RWPE1 (cell line): ENCODE measurements around the gene NPAS2.
A peak's percentile ranks its signal among the peaks of the same experiment; 100 is the strongest.

ENCODE experiments used
- CTCF ChIA-PET: fragments of 350-600 bp; sonication (Branson Sonifier 250); formaldehyde crosslinking; extraction: SDS; loops from one replicate; lab custom pipeline; 2021; lab: Yijun Ruan, JAX
- POLR2A ChIA-PET: fragments of 400-600 bp; formaldehyde crosslinking; extraction: SDS; loops from one replicate; lab custom pipeline; 2020; ENCODE audit warnings: antibody characterized with exemption; ENCODE audit not compliant: low non-redundant PET; lab: Yijun Ruan, JAX
- DNase-seq: peaks from one replicate; pipeline ENCODE4 v3.0.0; 2012; ENCODE audit warnings: low spot score
- H3K27ac ChIP-seq: fragments of 450-650 bp; 2 replicates; pipeline ENCODE4 v1.5.1; 2017
- TF ChIP-seq, protein P1 (sequence below): fragments of 450-650 bp; conservative IDR thresholded peaks from 2 replicates; pipeline ENCODE4 v1.5.1; 2017; ENCODE audit warnings: low read depth, mild to moderate bottlenecking

NPAS2 gene

DNA sequence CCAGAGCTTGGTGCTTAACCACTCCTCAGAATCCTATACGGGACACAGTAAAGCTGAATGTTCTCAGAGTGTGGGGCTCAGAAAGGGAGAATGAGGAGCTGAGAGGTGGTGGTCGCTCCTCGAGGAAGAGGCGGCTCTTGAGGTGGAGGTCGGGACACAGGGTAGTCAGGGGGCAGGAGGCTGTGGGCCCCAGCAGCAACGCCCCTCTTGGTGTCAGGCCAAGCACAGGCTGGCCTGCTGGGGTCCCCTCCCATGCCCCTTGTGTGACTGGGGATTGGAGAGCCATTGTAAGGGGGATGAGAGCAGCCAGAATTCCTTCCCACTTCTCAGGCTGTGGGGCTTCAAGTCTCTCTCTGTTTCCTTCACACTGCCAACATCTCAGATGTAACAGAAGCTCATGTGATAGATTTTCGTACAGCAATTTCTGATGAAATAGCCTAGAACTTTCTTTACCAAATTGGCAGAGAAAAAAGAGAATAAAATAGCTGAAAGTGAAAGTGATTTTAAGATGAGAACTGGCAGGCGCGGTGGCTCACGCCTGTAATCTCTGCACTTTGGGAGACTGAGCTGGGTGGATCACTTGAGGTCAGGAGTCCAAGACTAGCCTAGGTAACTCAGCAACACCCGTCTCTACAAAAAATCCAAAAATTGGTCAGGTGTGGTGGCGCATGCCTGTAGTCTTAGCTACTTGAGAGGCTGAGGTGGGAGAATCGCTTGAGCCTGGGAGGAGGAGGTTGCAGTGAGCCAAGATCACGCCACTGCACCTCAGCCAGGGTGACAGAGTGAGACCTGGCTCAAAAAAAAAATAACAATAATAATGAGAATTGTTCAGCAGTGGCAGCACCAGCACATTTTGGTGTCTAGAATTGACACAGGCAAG, 121.1 kb downstream of the NPAS2 start:
- CTCF ChIA-PET, result interaction anchor here (0.6 kb wide), 1 partner anchor 224 kb away, joined by 3 read pairs; no protein-coding TSS in a partner anchor
- POLR2A ChIA-PET, result no interaction called here
- TF ChIP-seq, protein P1, sequence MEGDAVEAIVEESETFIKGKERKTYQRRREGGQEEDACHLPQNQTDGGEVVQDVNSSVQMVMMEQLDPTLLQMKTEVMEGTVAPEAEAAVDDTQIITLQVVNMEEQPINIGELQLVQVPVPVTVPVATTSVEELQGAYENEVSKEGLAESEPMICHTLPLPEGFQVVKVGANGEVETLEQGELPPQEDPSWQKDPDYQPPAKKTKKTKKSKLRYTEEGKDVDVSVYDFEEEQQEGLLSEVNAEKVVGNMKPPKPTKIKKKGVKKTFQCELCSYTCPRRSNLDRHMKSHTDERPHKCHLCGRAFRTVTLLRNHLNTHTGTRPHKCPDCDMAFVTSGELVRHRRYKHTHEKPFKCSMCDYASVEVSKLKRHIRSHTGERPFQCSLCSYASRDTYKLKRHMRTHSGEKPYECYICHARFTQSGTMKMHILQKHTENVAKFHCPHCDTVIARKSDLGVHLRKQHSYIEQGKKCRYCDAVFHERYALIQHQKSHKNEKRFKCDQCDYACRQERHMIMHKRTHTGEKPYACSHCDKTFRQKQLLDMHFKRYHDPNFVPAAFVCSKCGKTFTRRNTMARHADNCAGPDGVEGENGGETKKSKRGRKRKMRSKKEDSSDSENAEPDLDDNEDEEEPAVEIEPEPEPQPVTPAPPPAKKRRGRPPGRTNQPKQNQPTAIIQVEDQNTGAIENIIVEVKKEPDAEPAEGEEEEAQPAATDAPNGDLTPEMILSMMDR, result no peak
- DNase-seq, result no peak
- peak overlapping the region; percentile 20 for H3K27ac ChIP-seq

DNA sequence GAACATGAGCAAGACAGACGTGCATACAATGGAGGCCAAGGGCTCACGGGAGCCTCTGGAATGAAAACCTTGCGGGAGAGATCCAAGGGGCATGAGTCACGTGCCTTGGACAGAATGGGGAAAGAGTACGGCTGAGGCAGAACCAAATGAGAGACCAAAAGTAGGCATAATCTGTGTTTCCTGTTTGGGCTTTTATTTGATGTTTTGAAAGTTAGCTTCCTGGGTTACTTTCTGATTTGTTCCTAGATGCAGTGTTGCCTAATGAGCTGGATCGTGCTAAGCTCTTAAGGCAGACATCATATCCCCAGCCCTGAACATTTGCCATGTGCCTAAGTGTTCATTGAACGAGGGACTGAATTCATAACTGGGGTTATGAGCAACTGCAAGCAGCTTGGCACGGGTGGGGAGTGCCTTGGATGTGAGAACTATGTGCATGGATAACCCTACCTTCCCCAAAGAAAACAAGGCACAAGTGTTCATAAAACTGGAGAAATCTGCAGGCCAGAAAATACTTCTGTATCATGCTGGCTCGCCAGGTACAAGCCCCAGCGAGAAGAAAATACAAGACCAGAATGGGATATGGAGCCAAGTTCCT, 121.8 kb downstream of the NPAS2 start:
- DNase-seq, result no peak
- ChIA-PET POLR2A (no interaction called here), CTCF (no interaction called here)
- TF ChIP-seq, protein P1, result no peak
- peak overlapping the region; percentile 20; the same call in 1 of the 2 replicates for H3K27ac ChIP-seq

DNA sequence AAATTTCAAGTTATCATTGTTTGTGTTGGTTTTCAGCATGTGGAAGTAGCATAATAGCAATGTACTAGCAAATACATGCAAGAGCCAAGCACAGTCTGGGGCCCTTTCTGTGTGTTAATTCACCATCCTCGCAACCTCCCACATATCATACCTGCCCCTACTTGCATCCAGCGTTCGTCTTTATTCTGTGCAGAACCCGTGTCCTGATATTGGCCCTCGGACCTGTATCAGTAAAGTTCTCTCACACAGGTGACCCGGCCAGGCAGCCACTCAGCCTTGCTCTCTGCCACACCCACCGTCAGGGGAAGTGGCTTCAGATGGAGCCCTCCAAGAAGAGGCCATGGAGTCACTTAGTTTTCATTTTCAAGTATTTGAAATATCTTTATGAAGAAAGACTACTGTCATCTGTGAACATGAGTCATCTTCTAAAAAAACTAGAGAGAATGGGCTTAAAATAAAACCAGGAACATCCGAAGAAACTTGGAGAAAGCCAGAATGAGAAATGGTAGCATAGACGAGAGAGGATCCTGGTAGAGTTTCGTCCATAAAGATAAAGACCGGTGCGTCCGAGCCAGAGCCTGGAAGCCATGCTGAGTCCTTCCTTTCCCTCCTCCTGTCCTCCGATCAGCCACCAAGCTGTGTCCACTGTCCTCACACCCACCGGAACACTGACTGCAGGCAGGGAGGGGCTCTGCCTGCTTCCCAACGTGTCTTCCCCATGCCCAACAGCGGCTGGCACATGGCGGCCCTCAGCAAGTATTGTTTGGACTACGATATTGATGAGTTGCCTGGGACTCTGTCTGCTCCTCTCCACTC, 124.9 kb downstream of the NPAS2 start:
- POLR2A ChIA-PET, result no interaction called here
- H3K27ac ChIP-seq, result no peak overlapping the region
- CTCF ChIA-PET, result no interaction called here
- DNase-seq, result no peak
- TF ChIP-seq, protein P1, result no peak

DNA sequence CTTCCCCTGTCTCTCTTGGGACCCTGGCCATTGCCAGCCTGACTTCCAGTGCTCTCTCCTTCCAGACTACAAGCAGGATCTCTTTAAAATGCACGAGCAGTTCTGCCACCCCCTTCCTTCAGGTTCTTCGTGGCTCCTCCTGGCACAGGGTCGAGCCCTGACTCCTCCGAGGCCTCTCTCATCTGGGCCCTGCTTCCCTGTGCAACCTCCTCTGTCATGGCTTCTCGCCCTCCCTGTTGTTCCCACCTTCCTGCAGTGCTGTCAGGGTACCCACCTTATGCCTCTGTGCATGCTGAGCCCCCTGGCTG, 125.4 kb downstream of the NPAS2 start:
- no peak for DNase-seq
- TF ChIP-seq, protein P1, result no peak
- CTCF ChIA-PET, result no interaction called here
- POLR2A ChIA-PET, result no interaction called here
- no peak overlapping the region for H3K27ac ChIP-seq

DNA sequence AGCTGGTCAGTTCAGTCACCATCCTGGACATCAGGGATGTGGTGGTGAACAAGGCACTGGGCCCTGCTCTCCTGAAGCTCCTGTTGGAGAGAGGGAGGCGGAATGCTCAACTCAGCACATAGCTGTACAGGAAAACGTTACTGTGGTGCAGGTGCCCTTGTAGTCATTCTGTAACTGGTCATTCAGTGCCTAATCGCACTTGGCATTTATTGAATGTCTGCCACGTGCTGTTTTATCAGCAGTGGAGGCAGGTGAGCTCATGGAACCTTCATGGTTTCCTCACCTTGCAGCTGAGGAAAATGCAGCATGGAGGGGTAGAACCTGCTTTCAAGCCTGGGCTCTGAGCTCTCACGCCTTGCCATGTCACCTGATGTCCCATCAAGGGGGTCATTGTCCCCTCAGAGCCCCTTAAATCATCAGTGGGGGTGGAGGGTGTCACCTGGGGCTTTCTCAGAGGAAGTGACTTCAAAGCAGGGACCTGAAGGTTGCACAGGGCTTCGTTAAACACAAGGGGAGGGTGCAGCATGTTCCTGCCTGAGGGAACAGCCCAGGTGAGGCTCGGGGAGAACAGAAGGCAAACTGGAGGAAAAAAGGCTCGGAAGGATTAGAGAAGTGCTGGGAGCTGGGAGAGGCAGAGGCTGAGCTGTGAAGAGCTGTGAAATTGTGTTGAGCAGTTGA, 126.1 kb downstream of the NPAS2 start:
- TF ChIP-seq, protein P1, result no peak
- no peak for DNase-seq
- POLR2A ChIA-PET, result no interaction called here
- no peak overlapping the region for H3K27ac ChIP-seq
- CTCF ChIA-PET, result interaction anchor here (0.6 kb wide), 2 partner anchors 48 to 198 kb away, joined by 3 read pairs; no protein-coding TSS in a partner anchor
